LNCaP clone FGC (cell line): ENCODE data around the gene SLC6A6.
A peak's percentile ranks its signal among the peaks of the same experiment; 100 is the strongest.

ENCODE experiments used
- DNase-seq: peaks from one replicate; pipeline ENCODE4 v3.0.0-alpha.2; 2011; ENCODE audit warnings: low read depth
- H3K4me3 ChIP-seq: 2 replicates; pipeline ENCODE4 v1.5.1; 2011; ENCODE audit warnings: mild to moderate bottlenecking, low read depth, low read length, control low read depth
- TF ChIP-seq, protein P1 (sequence below): IDR thresholded peaks from 2 replicates; pipeline ENCODE4 v1.5.1; 2012; ENCODE audit warnings: mild to moderate bottlenecking; ENCODE audit not compliant: control insufficient read depth, insufficient read depth; ENCODE audit errors: extremely low read depth

Gene SLC6A6

DNA sequence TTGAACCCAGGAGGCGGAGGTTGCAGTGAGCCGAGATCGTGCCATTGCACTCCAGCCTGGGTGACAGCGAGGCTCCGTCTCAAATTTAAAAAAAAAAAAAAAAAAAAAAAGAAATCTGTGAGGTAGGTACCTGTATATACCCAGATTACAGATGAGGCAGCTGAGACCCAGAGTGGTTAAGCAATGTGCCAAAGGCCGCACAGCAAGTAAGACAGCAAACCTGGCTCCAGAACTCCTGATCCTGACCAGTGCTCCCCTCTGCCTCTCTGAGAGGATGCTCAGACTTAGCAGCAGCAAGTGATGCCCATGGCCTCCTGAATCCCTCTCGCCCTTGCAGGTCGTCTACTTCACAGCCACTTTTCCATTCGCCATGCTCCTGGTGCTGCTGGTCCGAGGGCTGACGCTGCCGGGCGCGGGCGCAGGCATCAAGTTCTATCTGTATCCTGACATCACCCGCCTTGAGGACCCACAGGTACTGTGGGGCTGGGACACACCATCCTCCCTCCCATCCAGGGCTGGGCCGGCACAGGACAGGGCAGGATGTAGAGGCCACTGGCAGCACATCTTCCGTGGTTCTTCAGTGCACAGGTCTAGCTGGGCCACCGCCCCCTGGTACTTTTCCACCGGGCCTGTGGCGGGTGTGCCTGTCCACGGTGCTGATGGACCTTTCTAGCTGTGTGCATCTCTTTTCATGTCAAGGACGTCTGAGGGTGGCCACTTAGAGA lies 63.9 kb downstream of the SLC6A6 start:
- TF ChIP-seq, protein P1, sequence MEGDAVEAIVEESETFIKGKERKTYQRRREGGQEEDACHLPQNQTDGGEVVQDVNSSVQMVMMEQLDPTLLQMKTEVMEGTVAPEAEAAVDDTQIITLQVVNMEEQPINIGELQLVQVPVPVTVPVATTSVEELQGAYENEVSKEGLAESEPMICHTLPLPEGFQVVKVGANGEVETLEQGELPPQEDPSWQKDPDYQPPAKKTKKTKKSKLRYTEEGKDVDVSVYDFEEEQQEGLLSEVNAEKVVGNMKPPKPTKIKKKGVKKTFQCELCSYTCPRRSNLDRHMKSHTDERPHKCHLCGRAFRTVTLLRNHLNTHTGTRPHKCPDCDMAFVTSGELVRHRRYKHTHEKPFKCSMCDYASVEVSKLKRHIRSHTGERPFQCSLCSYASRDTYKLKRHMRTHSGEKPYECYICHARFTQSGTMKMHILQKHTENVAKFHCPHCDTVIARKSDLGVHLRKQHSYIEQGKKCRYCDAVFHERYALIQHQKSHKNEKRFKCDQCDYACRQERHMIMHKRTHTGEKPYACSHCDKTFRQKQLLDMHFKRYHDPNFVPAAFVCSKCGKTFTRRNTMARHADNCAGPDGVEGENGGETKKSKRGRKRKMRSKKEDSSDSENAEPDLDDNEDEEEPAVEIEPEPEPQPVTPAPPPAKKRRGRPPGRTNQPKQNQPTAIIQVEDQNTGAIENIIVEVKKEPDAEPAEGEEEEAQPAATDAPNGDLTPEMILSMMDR: no peak
- no peak for DNase-seq

DNA sequence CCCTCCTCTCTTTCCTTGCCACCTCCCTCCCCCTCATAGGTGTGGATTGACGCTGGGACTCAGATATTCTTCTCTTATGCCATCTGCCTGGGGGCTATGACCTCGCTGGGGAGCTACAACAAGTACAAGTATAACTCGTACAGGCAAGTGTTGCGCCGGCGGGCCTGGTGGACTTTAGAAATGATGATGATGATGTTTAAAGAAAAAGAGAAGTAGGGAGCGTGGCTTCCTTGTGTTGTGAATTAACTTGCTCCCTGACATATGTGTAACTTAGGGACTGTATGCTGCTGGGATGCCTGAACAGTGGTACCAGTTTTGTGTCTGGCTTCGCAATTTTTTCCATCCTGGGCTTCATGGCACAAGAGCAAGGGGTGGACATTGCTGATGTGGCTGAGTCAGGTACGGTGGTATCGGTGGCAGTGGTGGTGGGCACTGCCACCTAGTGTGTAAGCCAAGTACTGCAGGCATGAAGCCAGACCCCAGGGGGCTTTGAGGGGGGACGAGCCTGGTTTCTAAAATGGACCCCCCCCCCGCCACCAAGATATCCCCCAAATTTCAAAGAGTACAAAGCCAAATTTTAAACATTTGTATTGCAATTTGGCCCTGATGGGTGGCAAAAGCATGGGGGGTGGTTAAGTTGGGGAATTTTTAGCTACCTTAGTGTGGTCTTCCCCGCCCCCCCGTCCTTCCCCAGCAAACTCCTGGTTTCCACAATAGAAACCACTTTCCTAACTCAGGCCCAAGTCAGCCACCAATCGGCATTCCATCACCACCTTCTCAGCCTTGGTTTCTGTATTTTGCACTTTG lies 65.6 kb downstream of the SLC6A6 start:
- no peak overlapping the region for H3K4me3 ChIP-seq
- DNase-seq: no peak
- TF ChIP-seq, protein P1: peak; percentile 86

More for the DNA sequence above, 63.9 kb downstream of the SLC6A6 start:
- no peak overlapping the region for H3K4me3 ChIP-seq

DNA sequence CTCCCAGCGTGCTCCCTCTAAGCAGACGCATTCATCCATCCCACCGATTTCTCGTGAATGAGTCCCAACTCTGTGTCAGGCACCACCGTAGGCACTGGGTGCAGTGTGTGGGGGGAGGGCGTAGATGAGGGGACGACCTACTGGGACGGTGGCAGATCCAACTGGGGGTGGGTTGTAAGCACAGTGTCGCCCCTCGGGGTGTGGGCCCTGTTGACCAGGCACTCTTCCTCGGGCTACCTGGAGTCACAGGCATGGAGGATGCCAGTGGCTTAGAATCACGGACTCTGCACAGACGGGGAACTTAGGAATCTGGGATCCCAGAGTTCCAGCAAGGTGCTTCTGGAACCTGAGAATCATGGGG lies 66.2 kb downstream of the SLC6A6 start:
- TF ChIP-seq, protein P1: no peak

GRCh38 chr3:14470461-14470860 lies 68.1 kb downstream of the SLC6A6 start:
- TF ChIP-seq, protein P1: no peak
- DNase-seq: no peak
- no peak overlapping the region for H3K4me3 ChIP-seq

More for the DNA sequence above, 66.2 kb downstream of the SLC6A6 start:
- H3K4me3 ChIP-seq: no peak overlapping the region
- no peak for DNase-seq

DNA sequence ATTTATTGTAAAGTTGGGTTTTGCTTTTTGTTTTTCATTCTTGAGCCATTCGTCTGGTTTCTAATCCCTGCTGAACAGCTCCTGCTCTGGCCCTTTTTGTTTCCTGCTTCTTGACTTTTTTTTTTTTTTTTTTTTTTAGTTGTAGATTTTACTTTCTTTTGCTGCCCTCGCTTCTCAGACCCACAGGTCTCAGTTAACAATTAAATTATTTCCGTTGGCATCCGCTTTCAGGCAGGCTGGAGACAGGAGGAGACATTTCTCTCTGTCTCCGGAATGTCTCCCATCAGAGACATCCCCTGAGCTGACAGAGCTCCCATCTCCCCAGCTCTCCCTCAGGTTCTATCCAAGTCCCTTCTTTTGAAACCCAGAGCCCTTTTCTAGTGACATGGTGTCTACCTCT lies 68.6 kb downstream of the SLC6A6 start:
- no peak overlapping the region for H3K4me3 ChIP-seq
- TF ChIP-seq, protein P1: no peak
- no peak for DNase-seq

DNA sequence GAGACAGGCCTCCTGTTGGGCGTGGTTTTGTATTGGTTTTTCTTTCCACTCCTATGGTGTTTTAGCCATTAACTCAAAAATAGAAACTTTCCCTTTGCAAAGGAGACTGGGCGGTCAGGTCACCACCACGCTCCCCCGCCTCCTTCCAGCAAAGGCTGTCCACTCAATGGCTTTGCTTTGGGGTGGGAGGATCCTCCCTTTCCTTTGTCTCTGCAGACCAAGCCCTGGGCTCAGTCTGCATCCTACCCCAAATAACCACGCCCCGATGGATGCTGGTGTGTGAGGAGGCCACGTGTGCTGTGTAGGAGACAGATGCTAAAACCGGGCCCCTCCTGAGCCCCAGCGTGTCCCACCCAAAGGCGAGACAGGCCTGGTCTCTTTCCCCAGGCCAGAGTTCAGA lies 69.3 kb downstream of the SLC6A6 start:
- TF ChIP-seq, protein P1: no peak
- no peak for DNase-seq
- H3K4me3 ChIP-seq: no peak overlapping the region
